GM21723 (cell line): ENCODE results near the gene FHL2.

Source experiments
- ATAC-seq: cut with Tn5 transposase; IDR thresholded peaks from one replicate; pipeline ENCODE4 v1.9.1; 2021; ENCODE audit warnings: mild to moderate bottlenecking, moderate library complexity; ENCODE audit not compliant: unreplicated experiment

Gene FHL2

DNA sequence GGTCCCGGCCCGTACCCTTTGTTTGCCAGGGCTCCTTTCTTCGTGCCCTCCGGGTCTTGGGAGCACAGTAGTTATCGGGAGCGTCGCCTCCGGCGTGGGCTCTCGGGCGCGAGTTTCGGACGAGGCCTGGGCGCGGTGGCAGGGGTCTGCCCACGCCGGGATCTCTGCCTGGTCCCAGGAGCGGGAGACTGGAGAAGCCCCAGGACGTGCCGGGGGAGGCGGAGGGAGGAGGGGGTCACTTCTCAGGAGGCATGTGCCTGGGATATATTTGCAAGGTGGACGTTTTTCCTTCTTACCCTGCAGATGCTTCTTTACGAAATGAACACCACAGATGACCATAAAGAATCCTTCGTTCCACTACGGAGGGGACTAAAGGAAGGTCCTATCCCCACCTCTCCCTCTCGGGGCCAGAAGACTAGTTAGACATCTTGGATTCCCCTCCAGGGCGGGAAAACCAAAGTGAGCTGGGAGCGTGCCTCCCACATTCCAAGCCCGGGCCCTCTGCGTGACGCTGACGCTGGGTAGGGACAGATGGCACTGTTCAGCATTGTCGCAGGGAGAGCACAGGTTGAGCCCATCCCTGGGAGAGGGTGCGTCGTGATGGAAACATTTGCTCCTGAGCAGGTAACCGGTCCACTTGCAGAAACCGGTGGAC, 483 bp upstream of the FHL2 start:
- no peak for ATAC-seq

- ATAC-seq, result no peak
These were observed 907 bp downstream of the FHL2 start for GRCh38 chr2:105397953-105398335.

DNA sequence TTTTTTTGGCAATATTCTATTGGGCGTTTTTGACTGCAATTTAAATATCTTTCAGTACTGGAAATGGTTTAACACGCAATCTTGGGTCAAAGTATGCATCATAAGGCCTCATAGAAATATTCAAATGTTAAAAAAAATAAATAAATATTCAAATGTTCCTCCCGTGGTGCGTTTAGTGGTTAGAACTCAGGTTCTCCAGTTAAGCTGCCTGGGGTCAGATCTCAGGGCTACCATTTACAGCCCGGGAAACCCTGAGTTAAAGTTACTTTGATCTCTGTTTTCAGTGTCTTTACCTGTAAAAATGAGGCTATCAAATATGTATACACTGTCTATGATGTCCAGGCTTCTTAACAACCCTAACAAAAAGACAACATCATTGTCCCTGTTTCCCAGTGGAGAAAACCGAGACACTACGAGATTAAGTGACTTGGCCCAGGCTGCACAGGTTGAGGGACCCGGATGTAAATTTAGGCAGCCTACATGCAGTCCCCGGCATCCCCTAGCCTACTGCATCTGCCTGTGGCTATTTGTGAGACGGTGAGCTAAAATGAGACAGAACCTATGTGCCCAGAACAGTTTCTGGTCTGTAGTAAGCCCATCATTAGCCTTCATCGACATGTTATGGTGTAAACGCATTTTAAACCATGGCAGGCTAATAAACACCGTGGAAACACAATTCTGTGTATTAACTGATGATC, 1.7 kb downstream of the FHL2 start:
- no peak for ATAC-seq

DNA sequence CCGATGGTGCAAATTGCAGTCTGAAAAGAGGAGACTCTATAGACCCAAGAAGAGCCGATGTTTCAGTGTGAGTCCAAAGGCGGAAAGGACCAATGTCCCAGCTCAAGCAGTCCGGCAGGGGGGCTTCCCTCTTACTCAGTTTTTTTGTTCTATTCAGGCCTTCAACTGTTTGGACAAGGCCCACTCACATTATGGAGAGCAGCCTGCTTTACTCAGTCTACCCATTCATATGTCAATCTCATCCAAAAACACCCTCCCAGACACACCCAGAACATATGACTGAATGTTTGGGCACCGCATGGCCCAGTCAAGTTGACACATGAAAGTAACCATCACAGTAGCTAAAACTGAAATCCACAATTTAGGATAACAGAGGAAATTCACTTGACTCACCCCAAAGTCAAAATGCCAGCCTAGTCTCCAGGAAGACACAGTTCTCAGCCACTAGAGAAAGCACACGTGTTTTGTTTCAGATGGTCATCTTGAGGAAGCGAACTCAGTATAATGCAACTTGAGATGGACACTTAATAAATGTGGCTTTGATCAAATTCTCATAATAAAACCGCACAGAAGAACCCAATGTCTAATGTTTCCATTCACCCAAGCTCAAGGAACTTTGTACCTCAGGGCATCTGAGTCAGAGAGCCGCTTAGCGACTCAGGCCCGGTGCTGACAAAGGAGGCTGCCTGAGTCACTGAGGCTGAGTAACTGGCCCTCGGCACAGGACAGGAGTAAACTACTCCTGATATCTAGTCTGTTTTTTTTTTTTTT, 2.4 kb downstream of the FHL2 start:
- no peak for ATAC-seq

DNA sequence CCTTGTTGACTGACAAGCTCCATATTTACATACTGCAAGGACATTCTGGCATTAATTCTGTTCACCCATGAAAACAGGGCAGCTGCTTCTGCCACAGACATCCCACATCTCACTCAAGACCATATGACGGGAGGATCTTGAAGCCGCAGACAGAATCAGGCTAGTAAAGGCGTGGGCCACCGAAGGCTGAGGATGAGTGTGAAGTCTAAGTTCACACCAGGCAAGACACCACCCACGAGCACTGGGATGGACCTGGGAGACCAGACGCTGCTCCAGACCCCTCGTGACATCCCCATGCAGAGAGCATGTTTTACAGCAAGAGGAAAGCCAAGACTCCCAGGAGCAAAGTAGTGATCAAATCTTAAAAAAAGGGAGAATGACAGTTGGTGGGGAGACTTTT, 3.2 kb downstream of the FHL2 start:
- ATAC-seq, result no peak

DNA sequence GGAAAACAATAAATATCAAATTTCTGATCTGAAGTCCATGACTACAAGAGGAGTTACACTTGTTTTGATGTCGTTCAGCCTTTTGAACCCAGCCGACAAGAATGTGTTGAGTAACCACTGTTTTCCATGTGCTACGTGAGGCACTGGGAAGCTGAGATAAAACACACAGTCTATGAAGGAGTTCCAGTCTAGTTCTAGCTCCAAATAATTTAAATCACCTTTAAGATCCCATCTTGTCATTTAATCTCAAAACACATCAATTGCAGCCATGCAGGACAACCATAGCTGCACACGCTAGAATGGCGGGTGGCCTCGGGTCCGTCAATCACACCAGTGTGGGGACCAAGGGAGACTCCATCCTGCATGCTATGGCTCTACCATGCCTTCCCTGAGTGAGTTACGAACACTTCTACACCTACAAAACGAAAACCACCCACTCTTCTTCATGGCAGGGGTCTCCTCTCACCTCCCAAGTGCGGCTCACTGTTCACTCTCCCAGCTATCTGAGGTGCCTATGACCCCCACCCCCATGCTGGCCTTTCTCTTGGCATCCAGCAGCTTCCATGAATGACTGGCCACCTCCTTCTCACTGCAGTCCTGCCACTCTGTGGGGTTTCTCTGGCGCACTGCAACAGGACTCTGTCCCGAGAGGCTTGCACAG, 3.8 kb downstream of the FHL2 start:
- ATAC-seq, result no peak

DNA sequence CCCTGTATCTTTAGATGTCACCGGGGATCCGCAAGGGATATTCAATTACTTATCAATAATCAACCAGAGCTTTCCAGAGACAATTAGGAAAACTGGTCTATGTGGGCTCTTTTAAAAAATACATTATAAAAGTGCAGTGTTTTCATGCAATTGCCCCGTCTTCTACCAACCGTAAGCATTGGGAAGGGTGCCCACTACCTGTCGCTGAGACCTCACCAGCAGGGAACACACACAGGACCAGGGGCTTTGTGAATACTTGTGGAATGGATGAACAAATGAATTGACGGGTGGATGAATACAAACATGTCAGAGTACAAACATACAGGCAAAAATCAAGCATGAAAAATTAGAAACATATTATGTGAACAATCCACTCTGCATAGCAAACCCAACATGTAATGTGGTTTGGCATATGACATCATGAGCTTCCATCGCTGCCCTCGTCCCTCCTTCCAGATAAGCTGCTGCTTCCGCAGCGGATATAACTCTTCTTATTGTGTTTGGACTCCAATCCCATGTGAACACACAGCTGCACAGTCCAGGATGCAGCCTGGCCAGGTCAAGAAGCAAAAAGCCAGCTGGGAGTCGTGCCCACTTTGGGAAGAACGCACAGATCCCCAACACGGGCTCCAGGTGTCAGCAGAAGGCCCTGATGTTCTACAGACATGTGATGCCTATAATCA, 5.3 kb downstream of the FHL2 start:
- ATAC-seq, result no peak

DNA sequence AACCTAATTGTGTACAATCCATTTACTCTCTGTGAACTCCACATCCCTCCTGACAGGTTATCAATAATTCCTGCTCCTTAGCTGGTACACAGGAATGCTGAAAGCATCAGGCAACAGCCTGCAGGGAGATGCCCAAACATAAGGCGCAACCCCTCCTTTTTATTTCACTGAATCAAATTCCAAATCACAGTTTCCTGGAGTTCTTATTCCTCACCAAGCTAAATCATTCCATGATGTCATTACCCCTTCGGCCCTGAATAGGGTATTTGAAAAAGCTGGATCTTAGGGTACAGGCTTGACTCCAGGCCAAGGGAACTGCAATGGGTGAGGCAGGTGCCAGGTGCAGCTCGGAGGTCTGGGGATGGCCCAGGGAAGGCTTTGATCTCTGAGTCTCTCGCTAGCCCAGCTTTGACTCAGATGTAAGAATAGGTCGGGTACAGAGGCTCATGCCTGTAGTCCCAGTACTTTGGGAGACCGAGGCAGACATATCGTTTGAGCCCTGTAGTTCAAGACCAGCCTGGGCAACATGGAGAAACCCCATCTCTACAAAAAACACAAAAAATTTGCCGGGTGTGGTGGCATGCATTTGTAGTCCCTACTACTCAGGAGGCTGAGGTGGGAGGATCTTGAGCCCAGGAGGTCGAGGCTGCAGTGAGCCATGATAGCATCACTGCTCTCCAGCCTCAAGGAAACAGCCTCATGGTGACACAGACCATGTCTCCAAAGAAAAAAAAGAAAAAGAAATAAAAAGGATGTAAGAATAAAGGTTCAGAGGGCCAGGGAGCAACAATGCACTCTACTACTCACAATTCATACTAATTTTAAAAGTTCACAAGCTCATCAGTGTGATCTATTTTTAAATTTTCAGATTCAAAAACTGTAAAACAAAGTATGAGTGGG, 6.8 kb downstream of the FHL2 start:
- ATAC-seq, result no peak

DNA sequence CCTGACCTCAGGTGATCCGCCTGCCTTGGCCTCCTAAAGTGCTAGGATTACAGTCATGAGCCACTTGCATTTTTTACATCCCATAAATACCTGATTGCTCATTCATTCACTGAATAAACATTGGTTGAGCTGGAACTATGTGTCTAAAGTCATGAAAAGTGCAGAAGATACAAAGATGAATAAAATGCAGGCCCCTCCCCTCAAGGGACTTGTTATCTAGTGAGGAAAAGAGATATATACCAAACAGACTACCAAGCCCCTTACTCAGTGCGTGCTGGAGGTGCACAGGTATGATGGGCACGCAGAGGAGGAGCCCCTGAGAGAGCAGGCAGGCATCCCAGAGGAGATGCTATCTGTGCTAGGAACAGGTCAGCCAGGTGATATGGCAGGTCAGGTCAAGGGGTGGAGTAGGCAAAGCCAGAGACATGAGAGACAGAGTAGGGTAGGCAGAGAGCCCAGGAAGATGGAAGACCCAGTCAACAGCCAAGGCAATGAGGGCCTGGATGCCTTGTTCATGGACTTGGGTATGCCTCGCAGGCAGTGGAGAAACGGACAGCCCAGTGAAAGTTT, 7.7 kb downstream of the FHL2 start:
- no peak for ATAC-seq

- no peak for ATAC-seq
These were observed 8.4 kb downstream of the FHL2 start for GRCh38 chr2:105390454-105390853.

GRCh38 chr2:105388971-105389381, 9.9 kb downstream of the FHL2 start:
- no peak for ATAC-seq

- no peak for ATAC-seq
These were observed 11.6 kb downstream of the FHL2 start for GRCh38 chr2:105387225-105387624.

DNA sequence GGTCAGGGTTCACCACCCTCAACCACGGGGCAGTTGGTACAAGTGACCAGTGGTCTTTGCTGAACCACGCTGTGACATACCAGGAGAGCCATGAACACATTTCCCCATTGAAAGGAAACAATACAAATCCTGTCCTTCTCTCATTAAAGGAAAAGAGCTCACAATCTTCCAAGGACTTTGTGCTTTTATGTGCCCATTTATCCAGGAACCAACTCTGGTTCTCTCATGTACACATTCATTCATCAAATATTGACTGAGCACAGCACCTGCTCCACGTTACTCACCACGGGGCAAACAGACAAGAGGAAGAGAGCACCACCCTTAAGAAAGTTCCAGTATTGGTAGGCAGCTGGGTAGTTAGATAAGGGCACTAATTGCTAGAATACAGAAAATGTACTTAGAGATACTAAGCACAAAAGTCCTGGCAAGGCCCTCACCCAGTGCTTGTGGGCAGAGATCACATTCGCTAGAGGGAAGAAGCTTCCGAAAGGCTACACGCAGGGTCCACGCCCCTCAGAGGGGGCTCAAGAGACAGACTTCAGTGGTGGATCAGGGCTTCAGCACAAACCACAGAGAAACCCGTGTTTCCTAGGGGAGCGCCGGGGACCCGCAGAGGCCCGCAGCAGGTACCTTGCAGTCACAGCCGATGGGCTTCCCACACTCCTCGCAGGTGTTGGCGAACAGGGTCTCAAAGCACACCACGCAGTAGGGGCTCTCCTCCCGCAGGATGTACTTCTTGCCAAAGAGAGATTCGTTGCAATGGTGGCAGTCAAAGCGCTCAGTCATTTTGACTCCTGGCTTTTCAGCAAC, 12.9 kb downstream of the FHL2 start:
- ATAC-seq, result no peak

- no peak for ATAC-seq
These were observed 14.0 kb downstream of the FHL2 start for GRCh38 chr2:105384861-105385260.

DNA sequence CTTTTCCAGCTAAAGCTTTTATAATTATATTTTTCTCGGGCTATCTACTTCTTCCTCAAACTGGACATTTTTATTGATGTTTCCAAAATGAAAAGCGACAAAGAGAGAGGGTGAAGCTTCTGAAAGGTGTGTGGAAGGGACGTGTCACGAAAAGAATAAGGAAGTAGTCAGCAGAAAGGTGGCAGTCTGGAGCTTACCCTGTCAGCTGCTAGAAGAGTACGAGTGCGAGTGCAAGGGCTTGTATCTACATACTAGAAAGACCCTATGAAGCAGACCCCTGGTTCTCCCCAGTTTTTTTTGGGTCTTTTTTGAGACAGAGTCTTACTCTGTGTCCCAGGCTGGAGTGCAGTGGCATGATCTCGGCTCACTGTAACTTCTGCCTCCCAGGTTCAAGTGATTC, 14.6 kb downstream of the FHL2 start:
- ATAC-seq, result no peak

DNA sequence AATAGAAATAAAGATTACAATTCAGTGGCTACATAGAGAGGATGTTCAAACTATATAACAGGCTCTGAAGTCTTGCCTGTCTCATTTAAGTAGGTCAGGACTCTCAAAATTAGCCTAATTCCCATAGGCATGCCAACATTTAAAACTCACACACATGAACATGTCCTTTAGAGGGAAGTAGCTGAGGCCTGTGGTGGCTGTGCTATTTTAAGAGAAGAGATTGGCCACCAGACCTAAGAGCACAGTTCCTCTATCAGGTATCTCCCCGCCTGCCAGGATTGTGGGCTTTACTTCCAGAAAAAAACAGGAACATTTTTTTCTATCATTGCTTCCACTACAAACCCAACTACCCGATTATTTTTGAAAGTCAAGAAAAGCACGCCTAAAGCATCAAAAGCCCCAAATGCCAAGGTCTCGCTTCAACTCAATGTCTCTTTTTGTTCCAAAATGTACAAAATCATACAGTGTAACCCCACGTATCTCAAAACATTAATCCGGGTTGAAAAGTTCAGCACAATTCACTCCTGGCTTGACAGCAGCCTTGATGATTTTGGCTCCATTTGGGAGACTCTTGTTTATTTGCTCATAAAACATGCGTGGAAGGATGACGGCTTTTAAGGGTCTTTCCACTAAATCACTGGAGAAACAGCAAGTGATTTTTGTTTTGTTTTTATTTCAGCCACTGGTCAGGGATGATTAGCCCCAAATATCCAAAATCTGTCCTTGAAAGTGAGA, 15.3 kb downstream of the FHL2 start:
- ATAC-seq, result no peak

GRCh38 chr2:105382177-105382576, 16.7 kb downstream of the FHL2 start:
- ATAC-seq, result no peak

DNA sequence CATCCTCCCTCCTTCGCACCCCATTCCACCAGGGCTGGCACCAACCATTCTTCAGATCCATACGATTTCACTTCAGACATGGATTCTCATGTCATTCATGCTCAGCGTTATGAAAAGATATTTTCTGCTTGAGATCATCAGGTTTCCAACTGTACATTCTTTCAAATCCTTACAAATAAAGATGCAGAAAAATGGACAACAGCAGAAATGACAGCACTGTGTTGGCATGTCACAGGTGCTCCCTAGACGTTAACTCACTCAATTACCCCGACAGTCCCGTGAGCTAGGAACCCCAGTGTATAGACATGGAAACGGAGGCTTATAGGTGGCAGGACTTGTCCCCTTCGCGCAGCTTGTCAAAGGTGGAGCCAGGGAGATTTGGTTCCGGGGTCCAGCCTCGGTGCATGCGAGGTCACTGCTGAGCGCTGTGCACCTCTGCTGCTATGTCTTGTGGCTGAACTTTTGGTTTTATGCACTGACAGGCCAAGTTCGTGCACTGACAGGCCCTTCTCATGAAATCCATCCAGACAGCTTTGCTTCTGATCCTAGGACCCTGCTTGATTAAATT, 17.7 kb downstream of the FHL2 start:
- ATAC-seq, result no peak
